H1 (cell line): Measurements from ENCODE around the gene SPDYE4. TPM values are rescaled to one million over a fixed set of nuclear protein-coding genes. Genes with fewer than 3 reads are reported as not detected.

ENCODE experiments used
- polyA plus RNA-seq, 7 experiments: library from polyadenylated mRNA; depleted of rRNA in 3 of 7; stranded (reverse) in 5 of 7; unstranded in 2 of 7; fragments of >200 nt in 5 of 7; fragments of 200-250 nt in 2 of 7; gene quantifications; 1 replicate in 5 of 7; 2 replicates in 1 of 7; 4 replicates in 1 of 7; pipeline versions ENCODE4 v1.2.1 to v1.2.3, GENCODE V29; 2011 to 2013; ENCODE audit warnings: missing spikeins in 2 of 7, mixed read lengths in 2 of 7
- total RNA-seq: library from RNA; stranded (reverse); fragmentation: NEBNext Ultra II Directional; extraction: Animal tissue kit (Norgen Biotek cat#: 25700); gene quantifications from 2 replicates; pipeline ENCODE4 v1.2.1, GENCODE V29; 2021

SPDYE4 gene
- total and polyA plus RNA-seq, 2 of the 8 experiments (the other 6 are each of a cell fraction or from before 2014, with no cell fraction given): not detected

Other genes starting within 250 kb of the SPDYE4 start
- 283 and 289 TPM in 2 replicates for gene MYH10, start 127.8 kb downstream of the SPDYE4 start, total RNA-seq
- 64.1 and 80.8 TPM in 2 replicates for gene MYH10, start 127.8 kb downstream of the SPDYE4 start, polyA plus RNA-seq (2011; rRNA removed)
- gene CCDC42, start 13.7 kb downstream of the SPDYE4 start, total RNA-seq: not detected in 2 replicates
- not detected in 2 replicates for gene CCDC42, start 13.7 kb downstream of the SPDYE4 start, polyA plus RNA-seq (2011; rRNA removed)
- 2.6 and 2.8 TPM in 2 replicates for gene MFSD6L, start 40.8 kb upstream of the SPDYE4 start, total RNA-seq
- 2.7 and 3.5 TPM in 2 replicates for gene MFSD6L, start 40.8 kb upstream of the SPDYE4 start, polyA plus RNA-seq (2011; rRNA removed)
- gene PIK3R6, start 109.1 kb upstream of the SPDYE4 start, total RNA-seq: 0.23 and 0.24 TPM in 2 replicates
- gene PIK3R6, start 109.1 kb upstream of the SPDYE4 start, polyA plus RNA-seq (2011; rRNA removed): 0.72 and 1.2 TPM in 2 replicates
- gene PIK3R5, start 207.2 kb upstream of the SPDYE4 start, total RNA-seq: 4.3 and 4.5 TPM in 2 replicates
- gene PIK3R5, start 207.2 kb upstream of the SPDYE4 start, polyA plus RNA-seq (2011; rRNA removed): 2.7 and 4.2 TPM in 2 replicates